Heart left ventricle (tissue), 16 donors: ENCODE data around the gene ITPR2. TPM values are rescaled to one million over a fixed set of nuclear protein-coding genes. Genes with fewer than 3 reads are reported as not detected.

Source experiments
- ATAC-seq, 4 donors: fragments of 200-7000 bp; cut with Tn5 transposase; one replicate each; pipeline ENCODE4 v1.9.1; 2020 to 2022; ENCODE audit warnings: moderate library complexity in 4 of 4, mild to moderate bottlenecking in 3 of 4, moderate number of reproducible peaks in 1 of 4
- DNase-seq, 5 donors: peaks; one replicate each; pipeline ENCODE4 v3.0.0-alpha.2; 2020
- H3K27ac ChIP-seq, 12 donors: fragments of 200-600 bp; sonication (generic) in 4 of 12; one replicate each; pipeline versions ENCODE4 v1.5.0 to v1.8.0; 2016 to 2022; ENCODE audit warnings: mild to moderate bottlenecking in 2 of 12
- H3K27me3 ChIP-seq, 9 donors: fragments of 200-600 bp; sonication (generic) in 2 of 9; one replicate each; pipeline versions ENCODE4 v1.5.1 to v1.8.0; 2016 to 2022; ENCODE audit warnings: mild to moderate bottlenecking in 3 of 9
- H3K36me3 ChIP-seq, 9 donors: fragments of 200-600 bp; sonication (generic) in 2 of 9; one replicate each; pipeline versions ENCODE4 v1.5.0 to v1.8.0; 2018 to 2022; ENCODE audit warnings: mild to moderate bottlenecking in 2 of 9
- H3K4me1 ChIP-seq, 12 donors: fragments of 200-600 bp; sonication (generic) in 4 of 12; one replicate each; pipeline versions ENCODE4 v1.5.0 to v1.8.0; 2016 to 2022; ENCODE audit warnings: mild to moderate bottlenecking in 3 of 12
- H3K4me3 ChIP-seq, 12 donors: fragments of 200-600 bp; sonication (generic) in 4 of 12; one replicate each; pipeline versions ENCODE4 v1.5.0 to v1.8.0; 2017 to 2022; ENCODE audit warnings: mild to moderate bottlenecking in 9 of 12, moderate library complexity in 4 of 12
- H3K9me3 ChIP-seq, 12 donors: fragments of 200-600 bp; sonication (generic) in 4 of 12; one replicate each; pipeline versions ENCODE4 v1.5.0 to v1.8.0; 2016 to 2022; ENCODE audit warnings: mild to moderate bottlenecking in 1 of 12
- CTCF ChIP-seq, 12 donors: fragments of 200-600 bp; sonication (generic) in 4 of 12; IDR thresholded peaks; one replicate each; pipeline versions ENCODE4 v1.5.0 to v1.8.0; 2018 to 2022; ENCODE audit warnings: antibody characterized with exemption in 12 of 12, mild to moderate bottlenecking in 5 of 12
- POLR2A ChIP-seq, 2 donors: fragments of 450-650 bp; IDR thresholded peaks; one replicate each; pipeline ENCODE4 v1.6.1; 2017; ENCODE audit warnings: antibody characterized with exemption in 2 of 2, mild to moderate bottlenecking in 2 of 2, moderate library complexity in 2 of 2
- WGBS, 4 donors: extraction: QIAGEN DNeasy Blood & Tissue Kit in 2 of 4; methylation state at CpG; one replicate each; pipeline versions ENCODE4 v1.1.5 to v1.1.7; 2013 to 2018; 5-methylcytosine and 5-hydroxymethylcytosine counted together
- intact Hi-C, 10 donors: fragments of 100-400 bp; cut with DNase I; formaldehyde crosslinking; loops; one replicate each; pipeline versions ENCODE4 v1.11.1 to v1.14.2; 2022
- polyA plus RNA-seq, 2 donors: library from polyadenylated mRNA; stranded (reverse); fragments of 200-250 nt; gene quantifications; one replicate each; pipeline ENCODE4 v1.2.3, GENCODE V29; 2013
- total RNA-seq, 9 donors: library from RNA; depleted of rRNA in 2 of 9; stranded (reverse); fragments of >200 nt in 2 of 9; fragmentation: NEBNext Ultra II Directional in 3 of 9; extraction: Animal tissue kit (Norgen Biotek cat#: 25700) in 3 of 9; gene quantifications; one replicate each; pipeline versions ENCODE4 v1.1.0 to v1.2.4, GENCODE V29; 2016 to 2023
- donor health status: ischemic (EF 13 %, LVEDD 7.1; RV severe dilation, severe dysfunction).
- donor health status: healthy with polysubstance abuse.
- donor health status: DM: no; HTN: yes; CAD: no.
- donor health status: DM: no; HTN: no; CAD: no.
- donor health status: ischemic (EF 25% LVEDD 6.9; RV normal size, moderate dysfunction).
- donor health status: ischemic (EF 25% LVEDD 5.7; RV mildly dilated, moderate dysfunction).
- donor health status: healthy.
- donor health status: DM: yes; HTN: yes; CAD: no.
- donor health status: ischemic (EF 35%, LVEDD 5.7; RV mildly dilated, moderate dysfunction).
- donor health status: nonischemic (EF 11% LVEDD 7.7; RV severe dilation, severe dysfunction).
- donor health status: DM: yes; HTN: yes; CAD: no.
- donor health status: PGD.
- donor health status: ischemic (EF 29% LVEDD 5.4; RV normal size, mild dysfunction).
- donor health status: nonischemic (EF 23%, LVEDD 6.1; RV moderate dilation, normal function).

The ITPR2 gene
- total and polyA plus RNA-seq, 11 donors, result 3.4 to 45.6 (median 11.8) TPM

- TF ChIP-seq CTCF (IDR thresholded peaks at IDR 0.05) (no peak), POLR2A (IDR thresholded peaks at IDR 0.05) (no peak)
- DNase-seq, result no peak
- intact Hi-C loops, result no loop called here
- Histone ChIP-seq H3K9me3 (no peaks in the 10 kb centered on the region), H3K36me3 (no peaks in the 10 kb centered on the region), H3K27ac (no peak overlapping the region), H3K27me3 (no peaks in the 10 kb centered on the region), H3K4me3 (no peak overlapping the region), H3K4me1 (peaks cover 0 to 28% (median 4%) of the 10 kb centered on the region in 12 donors)
- ATAC-seq, result no peak
- 89 to 98% (median 94%) methylated on average over 3 of the region's 3 CpGs for WGBS, 4 donors
These were observed 14.8 kb downstream of the ITPR2 start for GRCh38 chr12:26818201-26818600.

- intact Hi-C loops, result no loop called here
- 63 to 83% (median 73%) methylated on average over 4 of the region's 4 CpGs for WGBS, 4 donors
- no peaks in the 10 kb centered on the region for H3K36me3 ChIP-seq
These were observed 15.8 kb downstream of the ITPR2 start for GRCh38 chr12:26817183-26817591.

GRCh38 chr12:26813812-26814211, 19.2 kb downstream of the ITPR2 start:
- peak overlapping the region in 1 of 12 donors; percentile 42 for H3K27ac ChIP-seq
- TF ChIP-seq POLR2A (IDR thresholded peaks at IDR 0.05) (no peak), CTCF (IDR thresholded peaks at IDR 0.05) (no peak)
- intact Hi-C loops, result no loop called here
- no peak for ATAC-seq
- peaks cover 0 to 29% (median 16%) of the 10 kb centered on the region in 12 donors for H3K4me1 ChIP-seq
- H3K4me3 ChIP-seq, result no peak overlapping the region
- no peaks in the 10 kb centered on the region for H3K27me3 ChIP-seq
- no peaks in the 10 kb centered on the region for H3K9me3 ChIP-seq
- no peaks in the 10 kb centered on the region for H3K36me3 ChIP-seq
- no peak for DNase-seq
- WGBS, 4 donors, result 60 to 77% (median 74%) methylated on average over 7 of the region's 7 CpGs

More at GRCh38 chr12:26817183-26817591, 15.8 kb downstream of the ITPR2 start:
- TF ChIP-seq POLR2A (IDR thresholded peaks at IDR 0.05), result no peak
- TF ChIP-seq CTCF (IDR thresholded peaks at IDR 0.05), result no peak
- H3K4me1 ChIP-seq, result peaks cover 0 to 21% (median 4%) of the 10 kb centered on the region in 12 donors
- H3K27me3 ChIP-seq, result no peaks in the 10 kb centered on the region
- H3K4me3 ChIP-seq, result peak overlapping the region in 1 of 12 donors; percentile 1
- peak overlapping the region in 1 of 12 donors; percentile 22 for H3K27ac ChIP-seq
- H3K9me3 ChIP-seq, result no peaks in the 10 kb centered on the region
- DNase-seq (no peak), ATAC-seq (peak in 1 of 4 donors; percentile 45)

GRCh38 chr12:26810330-26810729, 22.7 kb downstream of the ITPR2 start:
- intact Hi-C loops, result no loop called here
- peak overlapping the region in 3 of 12 donors; percentile 2 to 12 (median 7) for H3K4me3 ChIP-seq
- peak; percentile 61 to 74 (median 67) for DNase-seq
- H3K27me3 ChIP-seq, result no peaks in the 10 kb centered on the region
- no peaks in the 10 kb centered on the region for H3K36me3 ChIP-seq
- H3K27ac ChIP-seq, result peak overlapping the region in 9 of 12 donors; percentile 28 to 68 (median 59)
- TF ChIP-seq POLR2A (IDR thresholded peaks at IDR 0.05) (no peak), CTCF (IDR thresholded peaks at IDR 0.05) (no peak)
- ATAC-seq, result peak; percentile 88 to 98 (median 96)
- 4 to 22% (median 11%) methylated on average over 4 of the region's 4 CpGs for WGBS, 4 donors
- peaks cover 0 to 29% (median 23%) of the 10 kb centered on the region in 12 donors for H3K4me1 ChIP-seq
- H3K9me3 ChIP-seq, result no peaks in the 10 kb centered on the region
